ENCODE results near the gene PDXK.

PDXK gene

GRCh38 chr21:43763901-43764523 is 45.1 kb downstream of the PDXK start:
- no peak for TF ChIP-seq CTCF (IDR thresholded peaks at IDR 0.05; ENCODE audit: control insufficient read depth, insufficient read depth, low read depth, low read length, missing control alignments)
- DNase-seq (ENCODE audit: low read depth): no peak
- H3K4me3 ChIP-seq (ENCODE audit: control insufficient read depth, low read depth, low read length): no peak overlapping the region

- TF ChIP-seq CTCF (IDR thresholded peaks at IDR 0.05; ENCODE audit: control insufficient read depth, insufficient read depth, low read depth, low read length, missing control alignments): no peak
- H3K4me3 ChIP-seq (ENCODE audit: control insufficient read depth, low read depth, low read length): no peak overlapping the region
- no peak for DNase-seq (ENCODE audit: low read depth)
These were observed 45.9 kb downstream of the PDXK start for GRCh38 chr21:43764576-43765495.

GRCh38 chr21:43766734-43767497 is 48.0 kb downstream of the PDXK start:
- no peak overlapping the region for H3K4me3 ChIP-seq (ENCODE audit: control insufficient read depth, low read depth, low read length)
- no peak for DNase-seq (ENCODE audit: low read depth)
- no peak for TF ChIP-seq CTCF (IDR thresholded peaks at IDR 0.05; ENCODE audit: control insufficient read depth, insufficient read depth, low read depth, low read length, missing control alignments)

- no peak for DNase-seq (ENCODE audit: low read depth)
- no peak for TF ChIP-seq CTCF (IDR thresholded peaks at IDR 0.05; ENCODE audit: control insufficient read depth, insufficient read depth, low read depth, low read length, missing control alignments)
- H3K4me3 ChIP-seq (ENCODE audit: control insufficient read depth, low read depth, low read length): no peak overlapping the region
These were observed 48.6 kb downstream of the PDXK start for GRCh38 chr21:43767498-43767983.

- no peak overlapping the region for H3K4me3 ChIP-seq (ENCODE audit: control insufficient read depth, low read depth, low read length)
- peak; percentile 53 for DNase-seq (ENCODE audit: low read depth)
- no peak for TF ChIP-seq CTCF (IDR thresholded peaks at IDR 0.05; ENCODE audit: control insufficient read depth, insufficient read depth, low read depth, low read length, missing control alignments)
These were observed 49.3 kb downstream of the PDXK start for GRCh38 chr21:43767984-43768867.

GRCh38 chr21:43768868-43769167 is 49.9 kb downstream of the PDXK start:
- no peak for DNase-seq (ENCODE audit: low read depth)
- H3K4me3 ChIP-seq (ENCODE audit: control insufficient read depth, low read depth, low read length): no peak overlapping the region
- no peak for TF ChIP-seq CTCF (IDR thresholded peaks at IDR 0.05; ENCODE audit: control insufficient read depth, insufficient read depth, low read depth, low read length, missing control alignments)

All from AG09309 (cell line).